HG02938 (cell line): ENCODE data around the gene TNS2.
A peak's percentile ranks its signal among the peaks of the same experiment; 100 is the strongest.
"Not testable (repeated sequence)": the region's sequence is repeated elsewhere in the genome, so short reads cannot be mapped to it uniquely, and the experiment has no call there.

ENCODE experiments used
- ATAC-seq: cut with Tn5 transposase; IDR thresholded peaks from one replicate; pipeline ENCODE4 v1.9.1; 2021; ENCODE audit warnings: mild to moderate bottlenecking, moderate library complexity; ENCODE audit not compliant: unreplicated experiment

Gene TNS2

GRCh38 chr12:53049571-53050318 is at the start of gene TNS2:
Gene TNS2 (plus strand): TSS chr12:53050065. CDS start chr12:53050186, 121 bp downstream.
- ATAC-seq = no peak

- no peak for ATAC-seq
Measured at GRCh38 chr12:53004178-53004577, 45.7 kb upstream of the TNS2 start.

GRCh38 chr12:53004582-53004981 is 45.3 kb upstream of the TNS2 start:
- ATAC-seq = no peak

- ATAC-seq = no peak
Measured at GRCh38 chr12:53005215-53005985, 44.5 kb upstream of the TNS2 start.

GRCh38 chr12:53005986-53006809 is 43.7 kb upstream of the TNS2 start, which contains the start of gene EIF4B:
Gene EIF4B (plus strand): TSS chr12:53006456. CDS start chr12:53006484, 28 bp downstream.
- ATAC-seq = peak; percentile 90

GRCh38 chr12:53006810-53007309 is 43.0 kb upstream of the TNS2 start:
- peak; percentile 14 for ATAC-seq

GRCh38 chr12:53007343-53007742 is 42.5 kb upstream of the TNS2 start:
- no peak for ATAC-seq

GRCh38 chr12:53008760-53009159 is 41.1 kb upstream of the TNS2 start:
- not testable (repeated sequence) for ATAC-seq

- ATAC-seq = no peak
Measured at GRCh38 chr12:53010955-53011354, 38.9 kb upstream of the TNS2 start.

GRCh38 chr12:53011889-53012288 is 38.0 kb upstream of the TNS2 start:
- ATAC-seq = no peak

- no peak for ATAC-seq
Measured at GRCh38 chr12:53012928-53013327, 36.9 kb upstream of the TNS2 start.

- no peak for ATAC-seq
Measured at GRCh38 chr12:53014709-53015108, 35.2 kb upstream of the TNS2 start.

GRCh38 chr12:53025250-53025649 is 24.6 kb upstream of the TNS2 start:
- ATAC-seq = no peak

- not testable (repeated sequence) for ATAC-seq
Measured at GRCh38 chr12:53027014-53027413, 22.9 kb upstream of the TNS2 start.

- ATAC-seq = no peak
Measured at GRCh38 chr12:53031616-53032015, 18.2 kb upstream of the TNS2 start.

GRCh38 chr12:53033832-53034231 is 16.0 kb upstream of the TNS2 start:
- ATAC-seq = not testable (repeated sequence)

- ATAC-seq = no peak
Measured at GRCh38 chr12:53034459-53034858, 15.4 kb upstream of the TNS2 start.

- no peak for ATAC-seq
Measured at GRCh38 chr12:53036802-53037201, 13.1 kb upstream of the TNS2 start.

- ATAC-seq = no peak
Measured at GRCh38 chr12:53039851-53040250, 10.0 kb upstream of the TNS2 start.

- ATAC-seq = no peak
Measured at GRCh38 chr12:53042607-53043454, 7.0 kb upstream of the TNS2 start.
